CD1c-positive myeloid dendritic cell (primary cell): ENCODE results near the gene CAPN15.
"Not testable (repeated sequence)": the region's sequence is repeated elsewhere in the genome, so short reads cannot be mapped to it uniquely, and the experiment has no call there.

ENCODE experiments used
- DNase-seq: peaks from one replicate; pipeline ENCODE4 v3.0.0-alpha.2; 2016; ENCODE audit errors: extremely low spot score

The CAPN15 gene

DNA sequence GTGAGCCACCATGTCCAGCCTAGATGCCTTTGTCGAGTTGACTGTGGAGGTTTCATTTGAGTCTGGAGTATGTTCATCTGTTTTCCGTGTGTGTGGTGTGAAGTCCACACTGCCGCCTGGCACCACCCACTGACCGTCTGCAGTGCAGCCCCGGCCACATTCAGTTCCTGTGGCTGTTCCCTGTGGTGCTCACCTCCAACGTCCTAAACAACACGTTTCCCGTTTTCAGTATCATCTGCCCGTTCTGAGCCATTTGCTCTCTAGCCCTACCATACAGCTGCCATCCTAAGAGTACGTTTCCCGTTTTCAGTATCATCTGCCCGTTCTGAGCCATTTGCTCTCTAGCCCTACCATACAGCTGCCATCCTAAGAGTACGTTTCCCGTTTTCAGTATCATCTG lies 20.0 kb upstream of the CAPN15 start:
- not testable (repeated sequence) for DNase-seq

DNA sequence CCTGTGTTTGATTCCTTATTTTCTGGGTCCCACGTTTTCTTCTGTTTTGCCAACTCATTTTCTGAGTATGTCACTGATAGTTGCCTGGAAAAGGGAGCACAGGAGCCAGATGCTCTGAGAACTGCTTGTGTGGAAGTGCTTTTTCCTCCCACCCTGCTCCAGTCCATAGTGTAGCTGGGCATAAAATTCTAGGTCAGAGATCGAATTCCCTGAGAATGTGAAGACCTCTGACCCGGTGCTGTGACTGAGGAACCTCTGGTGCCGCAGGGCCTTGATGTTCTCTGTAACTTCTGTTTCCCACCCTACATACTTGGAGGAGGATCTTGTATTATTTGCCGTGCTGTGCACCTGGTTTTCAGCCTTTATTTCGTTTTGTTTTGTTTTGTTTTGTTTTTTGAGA lies 19.5 kb upstream of the CAPN15 start:
- no peak for DNase-seq

DNA sequence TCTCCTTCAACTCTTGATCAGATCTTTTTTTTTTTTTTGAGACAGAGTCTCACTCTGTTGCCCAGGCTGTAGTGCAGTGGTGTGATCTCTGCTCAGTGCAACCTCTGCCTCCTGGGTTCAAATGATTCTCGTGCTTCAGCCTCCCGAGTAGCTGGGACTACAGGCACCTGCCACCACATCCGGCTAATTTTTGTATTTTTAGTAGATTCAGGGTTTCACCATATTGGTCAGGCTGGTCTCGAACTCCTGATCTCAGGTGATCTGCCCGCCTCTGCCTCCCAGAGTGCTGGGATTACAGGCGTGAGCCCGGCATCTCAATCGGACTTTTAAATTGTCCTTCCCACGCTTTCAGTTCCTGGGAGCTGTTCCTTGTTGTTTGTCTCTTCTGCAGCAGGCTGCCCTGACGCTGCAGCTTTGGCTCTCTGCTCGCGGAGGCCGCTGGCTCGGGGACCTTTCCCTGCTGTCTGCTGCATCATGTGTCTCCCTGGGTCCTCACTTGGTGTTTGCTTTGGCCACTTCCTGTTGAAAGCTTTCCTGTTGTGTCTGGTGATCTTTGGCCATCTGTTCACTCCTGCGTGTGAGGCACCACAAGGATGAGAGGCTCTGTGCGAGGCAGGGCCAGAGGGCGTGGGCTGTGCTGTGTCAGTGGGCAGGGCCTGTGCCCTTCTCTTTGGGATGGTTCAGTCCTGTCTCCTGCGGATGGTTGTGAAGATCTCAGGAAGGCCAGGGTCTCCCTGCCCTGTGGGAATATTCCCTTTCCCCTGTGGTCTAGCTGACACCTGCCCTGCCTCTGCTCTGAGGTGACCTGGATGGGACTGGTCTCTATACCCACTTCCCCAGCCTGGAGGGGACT lies 18.4 kb upstream of the CAPN15 start:
- DNase-seq: peak; percentile 21

DNA sequence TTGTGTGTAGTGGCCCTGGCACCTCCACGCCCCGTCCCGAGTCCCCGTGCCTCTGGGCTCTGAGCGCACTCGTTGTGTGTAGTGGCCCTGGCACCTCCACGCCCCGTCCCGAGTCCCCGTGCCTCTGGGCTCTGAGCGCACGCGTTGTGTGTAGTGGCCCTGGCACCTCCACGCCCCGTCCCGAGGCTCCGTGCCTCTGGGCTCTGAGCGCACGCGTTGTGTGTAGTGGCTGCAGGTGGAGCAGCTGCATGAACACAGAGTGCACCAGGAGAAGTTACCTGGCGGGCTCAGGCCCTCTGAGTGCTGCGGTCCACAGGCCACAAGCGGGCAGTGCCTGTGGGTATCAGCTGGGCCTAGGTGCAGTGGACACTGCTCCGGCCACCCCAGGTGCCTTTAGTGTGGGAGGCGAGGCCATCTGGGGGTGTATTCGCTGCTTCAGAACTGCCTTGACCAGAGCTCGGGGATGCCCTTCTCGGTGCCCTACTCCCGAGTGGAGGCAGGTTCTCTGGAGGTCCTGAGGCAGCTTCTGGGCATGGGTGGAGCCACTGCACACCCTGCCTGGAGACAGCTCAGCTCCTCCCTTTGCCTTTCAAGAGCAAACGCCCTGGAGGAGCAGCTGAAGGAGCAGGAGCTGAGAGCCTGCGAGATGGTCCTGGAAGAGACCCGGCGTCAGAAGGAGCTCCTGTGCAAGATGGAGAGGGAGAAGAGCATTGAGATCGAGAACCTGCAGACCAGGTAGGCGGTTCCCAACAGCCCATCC lies 17.3 kb upstream of the CAPN15 start:
- DNase-seq: no peak

DNA sequence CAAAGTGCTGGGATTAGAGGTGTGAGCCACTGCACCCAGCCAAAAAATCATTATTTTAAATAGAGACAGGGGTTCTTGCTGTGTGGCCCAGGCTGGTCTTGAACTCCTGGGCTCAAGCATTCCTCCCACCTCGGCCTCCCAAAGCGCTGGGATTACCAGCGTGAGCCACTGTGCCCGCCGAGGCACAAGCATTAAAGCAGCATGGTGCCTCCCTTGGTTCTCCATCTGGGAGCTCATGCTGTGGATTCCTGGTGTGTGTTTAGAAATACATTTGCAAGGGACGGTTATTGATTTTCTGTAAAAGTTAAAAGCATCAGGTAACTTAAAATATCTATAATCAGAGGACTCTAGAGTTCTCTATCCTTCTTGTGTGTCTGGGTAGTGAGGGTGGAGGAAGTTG lies 14.7 kb upstream of the CAPN15 start:
- DNase-seq: no peak

DNA sequence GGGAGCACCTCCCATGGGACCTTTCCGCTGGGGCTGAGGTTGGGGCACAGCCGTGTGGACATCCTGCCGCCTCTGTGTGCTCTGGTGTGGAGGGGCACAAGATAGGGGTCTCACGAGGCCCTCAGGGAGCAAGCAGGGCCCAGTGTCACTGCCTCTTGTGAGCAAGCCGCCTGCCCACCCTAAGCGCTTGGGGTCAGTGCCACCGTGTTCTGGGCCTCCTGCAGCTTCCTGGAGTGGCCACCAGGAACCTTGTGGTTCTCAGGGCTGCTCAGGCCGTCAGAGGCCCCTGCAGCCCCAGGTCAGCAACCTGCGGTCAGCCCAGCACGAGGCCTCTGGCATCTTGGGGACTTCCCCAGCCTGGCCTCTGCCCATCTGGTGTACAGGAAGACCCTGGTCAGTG lies 13.6 kb upstream of the CAPN15 start:
- DNase-seq: no peak

DNA sequence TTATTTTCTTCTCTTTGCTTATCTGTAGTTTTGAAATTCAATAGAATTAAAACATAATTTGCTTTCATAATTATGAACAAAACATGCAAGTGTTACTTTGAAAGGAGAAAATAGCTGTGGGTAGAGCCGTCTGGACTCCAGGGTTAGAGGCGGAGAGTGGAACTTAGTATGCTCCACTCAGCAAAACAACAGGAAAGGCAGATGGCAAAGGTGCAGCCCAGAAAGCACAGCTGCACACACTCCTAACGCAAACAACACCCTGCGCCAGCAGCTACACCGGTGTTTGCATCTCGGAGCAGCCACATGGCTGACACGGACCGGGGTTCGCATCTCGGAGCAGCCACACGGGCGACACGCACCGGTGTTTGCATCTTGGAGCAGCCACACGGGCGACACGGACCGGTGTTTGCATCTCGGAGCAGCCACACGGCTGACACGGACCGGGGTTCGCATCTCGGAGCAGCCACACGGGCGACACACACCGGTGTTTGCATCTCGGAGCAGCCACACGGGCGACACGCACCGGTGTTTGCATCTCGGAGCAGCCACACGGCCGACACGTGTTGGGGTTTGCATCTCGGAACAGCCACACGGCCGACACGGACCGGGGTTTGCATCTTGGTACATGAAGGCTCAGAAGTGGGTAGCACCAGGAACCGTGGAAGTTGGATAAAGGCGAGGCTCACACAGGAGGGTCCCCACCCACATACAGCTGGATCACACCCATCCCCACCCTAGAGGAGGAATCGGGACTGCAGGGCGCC lies 12.2 kb upstream of the CAPN15 start:
- no peak for DNase-seq

DNA sequence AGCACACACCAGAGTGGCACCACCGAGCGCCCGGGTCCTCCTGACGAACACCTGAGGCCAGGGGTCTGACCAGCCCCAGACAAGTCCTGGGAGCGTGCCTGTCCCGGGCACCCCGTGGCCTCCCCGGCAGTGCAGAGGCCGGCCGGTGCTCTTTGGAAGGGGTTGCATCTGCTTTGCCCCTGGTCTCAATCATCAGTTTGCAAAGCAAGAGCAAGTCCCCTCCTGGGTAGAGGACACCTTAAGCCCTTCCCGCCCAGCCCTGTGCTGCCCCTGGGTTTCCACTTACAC lies 11.6 kb upstream of the CAPN15 start:
- DNase-seq: no peak

DNA sequence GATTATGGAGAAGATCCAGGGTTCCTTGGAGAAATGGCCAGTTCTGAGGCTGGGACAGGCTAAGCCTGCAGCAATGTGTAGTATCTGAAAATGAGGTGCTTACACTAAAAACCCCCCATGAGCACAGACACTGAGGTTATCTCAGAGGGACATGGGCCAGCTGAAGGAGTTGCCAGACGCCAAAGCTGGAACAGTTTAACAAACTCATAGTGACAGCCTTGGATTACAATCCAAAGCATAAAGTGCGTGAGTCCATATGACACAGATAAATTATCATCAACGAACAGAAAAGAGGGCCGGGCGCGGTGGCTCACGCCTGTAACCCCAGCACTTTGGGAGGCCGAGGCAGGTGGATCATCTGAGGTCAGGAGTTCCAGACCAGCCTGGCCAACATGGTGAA lies 11.2 kb upstream of the CAPN15 start:
- DNase-seq: no peak

DNA sequence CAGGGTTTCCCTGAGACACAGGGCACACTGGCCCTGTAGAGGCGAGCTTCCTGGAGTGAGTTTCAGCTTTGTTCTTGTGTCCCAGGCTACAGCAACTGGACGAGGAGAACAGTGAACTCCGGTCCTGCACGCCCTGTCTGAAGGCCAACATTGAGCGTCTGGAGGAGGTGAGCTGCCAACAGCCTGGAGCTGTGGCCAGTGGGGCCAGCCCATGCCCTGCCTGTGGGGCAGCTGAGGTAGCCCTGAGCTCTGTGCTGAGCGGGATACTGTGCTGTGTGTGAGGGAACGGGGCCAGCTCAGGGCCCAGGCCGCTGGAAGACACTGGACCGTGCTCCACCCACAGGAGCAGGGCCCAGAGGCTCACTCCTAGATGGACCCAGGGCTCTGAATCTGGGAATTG lies 8.7 kb upstream of the CAPN15 start:
- no peak for DNase-seq

DNA sequence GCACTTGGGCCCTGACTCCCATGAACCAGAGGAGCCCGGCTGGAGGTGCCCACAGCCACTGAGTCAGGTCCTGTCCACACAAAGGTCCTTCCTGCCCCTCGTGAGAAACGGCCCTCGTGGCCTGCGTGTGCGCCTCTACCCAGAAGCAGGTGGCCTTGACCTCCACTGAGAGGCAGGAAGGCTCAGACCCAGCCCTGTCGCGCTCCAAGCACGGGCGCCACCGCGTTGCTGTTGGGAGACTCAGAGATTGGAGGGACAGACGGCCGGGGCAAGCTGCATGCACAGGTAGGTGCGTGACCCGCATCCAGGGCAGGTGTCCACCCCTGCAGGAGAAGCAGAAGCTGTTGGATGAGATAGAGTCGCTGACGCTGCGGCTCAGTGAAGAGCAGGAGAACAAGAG lies 8.1 kb upstream of the CAPN15 start:
- DNase-seq: no peak

DNA sequence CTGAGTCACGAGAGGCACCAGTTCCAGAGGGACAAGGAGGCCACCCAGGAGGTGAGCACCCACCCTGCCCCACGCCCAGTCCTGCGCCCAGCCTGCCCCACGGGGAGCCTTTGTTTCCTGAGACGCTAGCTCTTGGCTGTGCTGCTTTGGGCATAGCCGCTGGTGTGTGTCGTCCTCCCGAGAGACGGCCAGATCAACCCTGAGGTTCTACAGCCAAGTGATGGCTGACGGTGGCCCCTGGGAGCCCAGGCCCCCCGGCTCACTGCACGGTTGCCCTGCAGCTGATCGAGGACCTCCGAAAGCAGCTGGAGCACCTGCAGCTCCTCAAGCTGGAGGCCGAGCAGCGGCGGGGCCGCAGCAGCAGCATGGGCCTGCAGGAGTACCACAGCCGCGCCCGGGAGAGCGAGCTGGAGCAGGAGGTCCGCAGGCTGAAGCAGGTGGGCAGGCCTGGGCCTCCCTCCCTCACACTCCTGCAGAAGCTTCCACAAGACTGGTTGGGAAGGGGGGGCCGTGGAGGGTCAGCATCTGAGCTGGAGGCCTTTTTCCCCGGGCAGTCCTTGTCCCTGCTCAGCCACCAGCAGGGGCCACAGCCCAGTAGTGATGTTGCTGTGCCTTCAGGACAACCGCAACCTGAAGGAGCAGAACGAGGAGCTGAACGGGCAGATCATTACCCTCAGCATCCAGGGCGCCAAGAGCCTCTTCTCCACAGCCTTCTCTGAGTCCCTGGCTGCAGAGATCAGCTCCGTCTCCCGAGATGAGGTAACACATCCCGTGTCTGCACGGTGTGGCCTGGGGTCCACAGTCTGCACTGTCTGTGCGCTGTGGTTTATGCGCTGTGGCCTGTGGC lies 7.4 kb upstream of the CAPN15 start:
- DNase-seq: no peak

DNA sequence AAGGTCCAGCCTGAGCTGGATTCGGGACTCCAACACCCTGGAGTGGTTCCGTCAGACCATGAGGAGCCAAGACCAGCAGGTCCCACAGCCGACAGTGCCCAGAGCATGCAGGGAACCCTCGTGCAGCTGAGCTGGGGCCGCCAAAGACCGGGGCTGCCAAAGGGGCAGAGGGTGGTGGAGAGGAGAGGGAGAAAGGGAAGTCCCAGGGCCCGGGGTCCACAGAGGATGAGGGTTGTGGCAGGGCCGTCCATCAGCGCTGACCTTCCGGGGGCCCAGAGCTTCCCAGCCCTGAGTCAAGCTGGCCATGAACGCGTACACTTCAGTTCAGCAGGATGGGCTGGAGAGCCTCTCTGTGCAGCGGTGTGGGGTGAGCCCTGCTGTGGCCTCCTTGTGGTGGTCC lies 6.7 kb upstream of the CAPN15 start:
- no peak for DNase-seq

DNA sequence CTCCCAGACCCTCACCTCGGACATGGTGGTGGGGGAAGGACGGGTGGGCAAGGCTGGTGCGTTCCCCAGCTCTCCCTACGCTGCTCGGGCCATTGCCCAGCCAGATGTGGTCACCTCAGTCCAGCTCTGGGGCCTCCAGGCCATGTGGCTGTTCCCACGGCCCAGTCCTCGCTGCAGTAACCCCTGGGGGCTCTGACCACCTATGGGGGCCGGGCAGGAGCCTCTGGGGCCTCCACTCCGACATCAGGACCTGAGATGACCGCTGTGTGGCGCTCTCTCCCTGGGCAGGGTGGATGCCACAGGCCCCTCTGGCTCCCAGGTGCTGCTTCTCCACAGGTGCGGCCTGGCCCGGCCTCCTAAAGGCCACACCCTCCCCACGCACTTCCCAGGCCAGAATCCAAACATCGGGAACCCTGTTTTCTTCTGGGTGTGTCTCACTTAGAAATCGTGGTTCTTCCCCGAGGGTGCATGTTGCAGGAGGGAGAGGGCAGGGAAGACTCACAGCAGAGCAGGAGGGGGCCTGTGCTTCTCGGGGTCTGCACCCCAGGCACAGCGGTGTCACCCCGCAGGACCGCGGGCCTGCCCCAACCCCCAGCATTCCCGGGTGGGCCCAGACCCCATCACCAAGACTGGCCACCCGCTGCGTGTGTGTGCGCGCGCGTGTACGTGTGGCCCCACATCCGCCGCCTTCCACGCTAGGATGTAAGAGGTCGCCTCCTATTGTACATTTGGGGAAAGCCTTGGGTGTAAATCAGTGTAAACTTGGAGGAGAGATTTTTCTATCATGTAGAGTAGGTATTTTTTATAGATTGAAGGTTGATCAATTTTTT lies 5.9 kb upstream of the CAPN15 start:
- DNase-seq: no peak

DNA sequence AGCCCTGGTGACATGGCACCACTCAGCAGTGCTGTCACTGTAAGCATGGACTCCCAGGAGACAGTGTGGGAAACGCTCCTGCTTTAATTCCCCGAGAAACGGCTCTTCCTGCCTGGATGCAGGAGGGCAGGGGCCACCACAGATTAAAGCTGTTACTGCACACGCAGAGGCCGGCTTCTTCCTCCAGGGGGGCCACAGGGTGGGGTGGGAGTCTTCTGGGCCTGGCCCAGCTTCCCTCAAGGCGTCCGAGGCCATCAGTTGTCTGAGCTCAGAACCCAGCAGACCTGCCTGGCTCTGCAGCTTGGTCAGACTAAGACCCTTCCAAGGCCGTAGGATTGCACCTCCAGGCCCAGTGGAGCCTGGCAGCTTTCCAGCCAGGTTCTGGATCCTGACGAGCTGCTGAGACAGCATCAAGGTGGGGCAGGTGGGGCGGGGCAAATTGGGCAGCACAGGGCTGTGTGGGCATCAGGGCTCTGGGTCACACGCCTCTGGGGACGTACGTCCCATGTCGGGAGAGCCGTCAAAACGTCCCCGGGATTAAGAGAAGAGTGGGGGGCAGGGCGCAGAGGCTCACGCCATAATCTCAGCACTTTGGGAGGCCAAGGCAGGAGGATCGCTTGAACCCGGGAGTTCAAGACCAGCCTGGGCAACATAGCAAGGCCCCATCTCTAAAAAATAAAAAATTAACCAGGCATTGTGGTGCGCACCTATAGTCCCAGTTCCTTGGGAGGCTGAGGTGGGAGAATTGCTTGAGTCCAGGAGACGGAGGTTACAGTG lies 5.0 kb upstream of the CAPN15 start:
- no peak for DNase-seq

DNA sequence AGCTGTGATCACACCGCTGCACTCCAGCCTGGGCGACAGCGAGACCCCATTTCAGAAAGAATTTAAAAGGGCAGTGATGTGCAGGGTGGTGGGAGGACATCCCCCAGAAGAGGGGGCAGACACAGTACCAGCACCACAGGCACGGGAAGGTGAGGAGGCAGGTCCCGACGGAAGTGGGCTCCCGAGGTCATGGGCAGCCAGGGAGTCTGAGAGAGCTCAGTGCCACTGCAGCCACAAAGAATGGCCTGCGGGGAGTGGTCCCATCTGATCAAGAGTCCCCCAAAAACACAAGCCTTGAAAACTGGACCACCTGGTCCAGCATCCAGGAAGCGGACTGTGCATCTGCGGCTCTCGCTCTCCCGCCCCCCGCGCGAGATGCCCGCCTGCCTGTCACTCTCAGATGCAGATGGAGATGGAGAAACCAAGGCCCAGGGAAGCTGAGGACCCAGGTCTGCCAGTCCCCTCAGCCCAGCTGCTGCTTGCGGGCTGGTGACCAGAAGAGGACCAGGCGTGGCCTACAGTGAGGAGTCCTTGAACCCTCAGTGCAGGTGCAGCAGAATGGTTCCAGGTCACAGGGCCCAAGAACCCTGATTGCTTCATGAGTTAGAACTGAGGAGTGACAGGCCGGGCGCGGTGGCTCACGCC lies 4.3 kb upstream of the CAPN15 start:
- no peak for DNase-seq

DNA sequence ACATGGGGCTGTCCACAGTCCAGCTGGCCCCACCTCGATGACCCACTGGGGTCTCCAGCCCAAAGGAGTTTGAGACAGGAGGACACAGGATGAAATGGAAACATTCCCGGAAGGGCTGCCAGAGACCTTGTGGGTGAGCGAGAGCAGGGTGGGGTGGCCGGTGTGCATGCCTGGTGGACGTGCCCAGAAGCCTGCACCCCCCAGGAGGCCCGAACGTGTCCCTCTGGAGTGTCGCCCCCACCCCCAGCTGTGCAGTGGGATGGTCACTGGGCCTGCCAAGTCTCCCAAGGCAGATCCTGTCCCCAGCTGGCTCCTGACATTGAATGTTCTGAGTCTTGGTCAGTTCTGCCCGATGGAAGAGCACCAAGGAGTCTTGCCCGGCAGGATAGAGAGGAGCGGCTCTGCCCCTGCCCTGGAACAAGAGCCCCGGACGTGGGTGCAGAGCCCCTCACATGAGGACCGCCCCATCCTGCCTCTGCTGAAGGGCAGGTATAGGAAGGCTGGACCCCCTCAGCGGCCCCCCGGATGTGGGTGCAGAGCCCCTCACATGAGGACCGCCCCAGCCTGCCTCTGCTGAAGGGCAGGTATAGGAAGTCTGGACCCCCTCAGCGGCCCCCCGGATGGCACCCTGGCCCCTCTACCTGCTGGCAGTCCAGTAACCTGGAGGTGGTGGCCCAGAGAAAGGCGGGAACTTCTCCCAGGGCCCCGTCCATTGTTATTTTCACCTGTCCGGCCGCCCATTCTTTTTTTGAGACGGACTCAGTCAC lies 3.1 kb upstream of the CAPN15 start:
- DNase-seq: no peak

DNA sequence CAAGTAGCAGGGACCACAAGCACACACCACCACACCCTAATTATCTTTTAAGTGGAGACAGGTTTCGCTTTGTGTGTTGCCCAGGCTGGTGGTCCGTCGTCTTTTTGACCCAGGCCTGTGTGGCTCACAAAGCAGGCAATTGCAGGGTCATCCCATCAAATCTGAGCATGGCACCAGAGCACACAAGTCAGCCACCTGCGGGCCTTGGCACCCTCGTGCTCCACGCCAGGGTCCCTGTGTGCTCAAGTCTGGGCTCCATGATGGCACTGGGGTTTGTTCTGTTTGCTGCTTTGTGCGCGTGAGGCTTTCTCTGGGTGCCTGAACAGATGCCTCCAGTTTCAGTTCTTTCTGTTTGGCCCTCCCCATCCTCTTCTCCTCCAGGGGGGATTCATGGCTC lies 2.4 kb upstream of the CAPN15 start:
- DNase-seq: no peak
